Endodermal cell (in vitro differentiated cells): ENCODE measurements around the gene MAP6. TPM values are rescaled to one million over a fixed set of nuclear protein-coding genes. Genes with fewer than 3 reads are reported as not detected.
A peak's percentile ranks its signal among the peaks of the same experiment; 100 is the strongest.

ENCODE experiments used
- DNase-seq: peaks from one replicate; pipeline ENCODE4 v3.0.0-alpha.2; 2017
- H3K27ac ChIP-seq: 2 replicates; pipeline ENCODE4 v1.5.1; 2013; ENCODE audit warnings: mild to moderate bottlenecking, low read depth, low read length, moderate library complexity
- H3K27me3 ChIP-seq: 2 replicates; pipeline ENCODE4 v1.6.1; 2013; ENCODE audit warnings: mild to moderate bottlenecking, low read length, moderate library complexity; ENCODE audit not compliant: insufficient read depth, control insufficient read depth, poor library complexity, severe bottlenecking
- H3K36me3 ChIP-seq: 2 replicates; pipeline ENCODE4 v1.7.0; 2013; ENCODE audit warnings: mild to moderate bottlenecking, low read length, moderate library complexity; ENCODE audit not compliant: control insufficient read depth, insufficient read depth
- H3K4me1 ChIP-seq: one replicate; pipeline ENCODE4 v1.7.0; 2013; ENCODE audit warnings: low read length; ENCODE audit not compliant: control insufficient read depth, insufficient read depth
- H3K4me3 ChIP-seq: 2 replicates; pipeline ENCODE4 v1.5.1; 2013; ENCODE audit warnings: mild to moderate bottlenecking, low read length, moderate library complexity
- H3K9ac ChIP-seq: 2 replicates; pipeline ENCODE4 v1.6.1; 2013; ENCODE audit warnings: mild to moderate bottlenecking, low read length, moderate library complexity; ENCODE audit not compliant: poor library complexity, severe bottlenecking; ENCODE audit errors: extremely low read depth
- H3K9me3 ChIP-seq: 2 replicates; pipeline ENCODE4 v1.6.1; 2013; ENCODE audit warnings: mild to moderate bottlenecking, low read length, moderate library complexity; ENCODE audit not compliant: control insufficient read depth
- H3K27ac Mint-ChIP-seq: 2 replicates; pipeline ENCODE4 v1.8.0; 2020; ENCODE audit warnings: mixed read lengths
- H3K27me3 Mint-ChIP-seq: 2 replicates; pipeline ENCODE4 v1.8.0; 2021; ENCODE audit warnings: mild to moderate bottlenecking, mixed read lengths; ENCODE audit not compliant: insufficient read depth
- H3K36me3 Mint-ChIP-seq: 2 replicates; pipeline ENCODE4 v1.8.0; 2020; ENCODE audit warnings: low read depth, mixed read lengths
- H3K4me1 Mint-ChIP-seq: 2 replicates; pipeline ENCODE4 v1.8.0; 2020; ENCODE audit warnings: mixed read lengths
- H3K4me3 Mint-ChIP-seq: 2 replicates; pipeline ENCODE4 v1.8.0; 2020; ENCODE audit warnings: mild to moderate bottlenecking, moderate library complexity, mixed read lengths
- H3K9me3 Mint-ChIP-seq: 2 replicates; pipeline ENCODE4 v1.8.0; 2020; ENCODE audit warnings: mild to moderate bottlenecking, mixed read lengths
- CTCF ChIP-seq: fragments of 200-600 bp; sonication (generic); conservative IDR thresholded peaks from 2 replicates; pipeline ENCODE4 v1.5.0; 2021; ENCODE audit warnings: antibody characterized with exemption, mild to moderate bottlenecking
- WGBS, 2 experiments: methylation state at CpG; one replicate each; pipeline versions ENCODE4 v1.1.5 to v1.1.7; 2013; ENCODE audit warnings: missing lambda C conversion rate in 2 of 2, mixed read lengths in 1 of 2; ENCODE audit not compliant: insufficient coverage in 1 of 2, insufficient read length in 1 of 2; 5-methylcytosine and 5-hydroxymethylcytosine counted together
- total RNA-seq, 2 donors: library from RNA; stranded (reverse); fragmentation: NEBNext Ultra II Directional in 1 of 2; extraction: Animal tissue kit (Norgen Biotek cat#: 25700) in 1 of 2; gene quantifications; 2 replicates in 1 of 2; 3 replicates in 1 of 2; pipeline ENCODE4 v1.2.1, GENCODE V29; 2021

The MAP6 gene
- total RNA-seq, 2 donors from 2014 or later, result 1.9 to 4.2 TPM

- DNase-seq, result peak; percentile 64
- peaks cover 7% of the 10 kb centered on the region for H3K27me3 Mint-ChIP-seq
- H3K9me3 Mint-ChIP-seq, result no peaks in the 10 kb centered on the region
- Histone ChIP-seq H3K36me3 (no peaks in the 10 kb centered on the region), H3K4me3 (no peak overlapping the region), H3K27ac (no peak overlapping the region), H3K9ac (no peak overlapping the region), H3K27me3 (no peaks in the 10 kb centered on the region), H3K9me3 (no peaks in the 10 kb centered on the region), H3K4me1 (peaks cover 15% of the 10 kb centered on the region)
- peak; percentile 23 for TF ChIP-seq CTCF
- H3K27ac Mint-ChIP-seq, result peak overlapping the region; percentile 5
- H3K4me3 Mint-ChIP-seq, result no peak overlapping the region
- no peaks in the 10 kb centered on the region for H3K36me3 Mint-ChIP-seq
- peaks cover 22% of the 10 kb centered on the region for H3K4me1 Mint-ChIP-seq
- WGBS, 2 experiments, result 71 to 79% methylated on average over 4 to 6 of the region's 6 CpGs
Observed at GRCh38 chr11:75656044-75656727, 12.7 kb downstream of the MAP6 start.

GRCh38 chr11:75655605-75656004, 13.2 kb downstream of the MAP6 start:
- no peaks in the 10 kb centered on the region for H3K36me3 Mint-ChIP-seq
- Histone ChIP-seq H3K27me3 (no peaks in the 10 kb centered on the region), H3K4me1 (peaks cover 15% of the 10 kb centered on the region), H3K27ac (no peak overlapping the region), H3K4me3 (no peak overlapping the region), H3K36me3 (no peaks in the 10 kb centered on the region), H3K9me3 (no peaks in the 10 kb centered on the region), H3K9ac (no peak overlapping the region)
- peaks cover 10% of the 10 kb centered on the region for H3K27me3 Mint-ChIP-seq
- no peaks in the 10 kb centered on the region for H3K9me3 Mint-ChIP-seq
- TF ChIP-seq CTCF, result no peak
- H3K4me1 Mint-ChIP-seq, result peaks cover 22% of the 10 kb centered on the region
- H3K27ac Mint-ChIP-seq, result no peak overlapping the region
- H3K4me3 Mint-ChIP-seq, result no peak overlapping the region
- DNase-seq, result no peak

- H3K4me3 ChIP-seq, result no peak overlapping the region
- H3K36me3 ChIP-seq, result no peaks in the 10 kb centered on the region
- H3K27ac Mint-ChIP-seq, result no peak overlapping the region
- no peaks in the 10 kb centered on the region for H3K36me3 Mint-ChIP-seq
- H3K9ac ChIP-seq, result no peak overlapping the region
- no peaks in the 10 kb centered on the region for H3K9me3 Mint-ChIP-seq
- H3K27me3 Mint-ChIP-seq, result peaks cover 10% of the 10 kb centered on the region
- H3K4me3 Mint-ChIP-seq, result no peak overlapping the region
- no peak for DNase-seq
- TF ChIP-seq CTCF, result no peak
- no peaks in the 10 kb centered on the region for H3K27me3 ChIP-seq
- peaks cover 15% of the 10 kb centered on the region for H3K4me1 ChIP-seq
- no peak overlapping the region for H3K27ac ChIP-seq
- WGBS, 2 experiments, result 82 to 100% methylated on average over 1 to 2 of the region's 3 CpGs
- H3K9me3 ChIP-seq, result no peaks in the 10 kb centered on the region
- peaks cover 22% of the 10 kb centered on the region for H3K4me1 Mint-ChIP-seq
Observed at GRCh38 chr11:75654314-75654713, 14.5 kb downstream of the MAP6 start.
